Endothelial cell of umbilical vein (primary cell): ENCODE measurements around the gene PRELID3B. TPM values are rescaled to one million over a fixed set of nuclear protein-coding genes. Genes with fewer than 3 reads are reported as not detected.

Source experiments
- BruUV-seq: library from RNA; stranded (reverse); fragments of 400-500 nt; replicated peaks from 2 replicates; lab custom pipeline; 2021; lab: Mats Ljungman, UMichigan
- CTCF ChIA-PET: fragments of 300-600, 350-600 bp; sonication (Branson Sonifier 250); formaldehyde crosslinking; loops from one replicate; lab custom pipeline; 2021; ENCODE audit warnings: antibody characterized with exemption, inconsistent platforms; lab: Charles Lee
- POLR2A ChIA-PET: fragments of 300-600, 350-600 bp; sonication (Branson Sonifier 250); formaldehyde crosslinking; loops from one replicate; lab custom pipeline; 2021; ENCODE audit warnings: antibody characterized with exemption, inconsistent platforms; lab: Charles Lee
- DNase-seq: peaks from one replicate; pipeline ENCODE4 v3.0.0-alpha.2; 2011; ENCODE audit warnings: low read depth, low spot score
- FAIRE-seq: peaks from 2 replicates; lab custom pipeline; 2011; peaks lifted over from hg19 to GRCh38; lab: Jason Lieb, UNC
- H2AFZ ChIP-seq: 2 replicates; pipeline ENCODE4 v1.6.0; 2012; ENCODE audit warnings: low read depth, low read length, control low read depth, inconsistent platforms
- H3K27ac ChIP-seq: 2 replicates; pipeline ENCODE4 v1.5.1; 2011; ENCODE audit warnings: low read depth, mild to moderate bottlenecking, control low read depth, low read length, moderate library complexity; ENCODE audit not compliant: insufficient read depth
- H3K27me3 ChIP-seq, 2 experiments: 2 replicates each; pipeline versions ENCODE4 v1.6.0 to v1.6.1; 2011; ENCODE audit warnings: low read length in 2 of 2, mixed read lengths in 1 of 2; ENCODE audit not compliant: control insufficient read depth in 2 of 2, insufficient read depth in 2 of 2
- H3K36me3 ChIP-seq, 2 experiments: 2 replicates in 1 of 2; 3 replicates in 1 of 2; pipeline ENCODE4 v1.5.1; 2011; ENCODE audit warnings: low read length in 2 of 2, mild to moderate bottlenecking in 1 of 2, moderate library complexity in 1 of 2; ENCODE audit not compliant: control insufficient read depth in 2 of 2, insufficient read depth in 2 of 2; ENCODE audit errors: extremely low read depth in 1 of 2
- H3K4me1 ChIP-seq: 3 replicates; pipeline ENCODE4 v1.5.1; 2011; ENCODE audit warnings: mild to moderate bottlenecking, low read length; ENCODE audit not compliant: control insufficient read depth, insufficient read depth; ENCODE audit errors: extremely low read depth
- H3K4me2 ChIP-seq: 2 replicates; pipeline ENCODE4 v1.6.1; 2011; ENCODE audit warnings: low read length, control low read depth, mixed read lengths; ENCODE audit not compliant: insufficient read depth
- H3K4me3 ChIP-seq, 3 experiments: fragments of 200-600 bp in 1 of 3; sonication (generic), shearing (Covaris generic) in 1 of 3; replicated peaks in 1 of 3; 2 replicates each; pipeline ENCODE4 v1.5.1; 2011 to 2016; ENCODE audit warnings: control low read depth in 3 of 3, low read length in 3 of 3, mild to moderate bottlenecking in 2 of 3, inconsistent platforms in 1 of 3, low read depth in 1 of 3, moderate library complexity in 1 of 3; ENCODE audit not compliant: insufficient read depth in 1 of 3
- H3K79me2 ChIP-seq: 2 replicates; pipeline ENCODE4 v1.6.0; 2012; ENCODE audit warnings: low read length, inconsistent platforms; ENCODE audit not compliant: control insufficient read depth, insufficient read depth
- H3K9ac ChIP-seq: replicated peaks from 2 replicates; pipeline ENCODE3; 2011; ENCODE audit warnings: low read length, control low read depth; ENCODE audit not compliant: insufficient read depth; ENCODE audit errors: extremely low read depth
- H3K9me1 ChIP-seq: replicated peaks from 3 replicates; pipeline ENCODE4 v1.6.0; 2011; ENCODE audit warnings: mild to moderate bottlenecking, low read length; ENCODE audit not compliant: control insufficient read depth, insufficient read depth; ENCODE audit errors: extremely low read depth
- H3K9me3 ChIP-seq: replicated peaks from 2 replicates; pipeline ENCODE4 v1.5.1; 2012; ENCODE audit warnings: low read length, inconsistent platforms; ENCODE audit not compliant: control insufficient read depth, insufficient read depth
- H4K20me1 ChIP-seq: replicated peaks from 2 replicates; pipeline ENCODE3; 2011; ENCODE audit warnings: mild to moderate bottlenecking, low read length; ENCODE audit not compliant: control insufficient read depth, insufficient read depth; ENCODE audit errors: extremely low read depth
- CTCF ChIP-seq, 2 donors: IDR thresholded peaks; 1 replicate in 1 of 2; 2 replicates in 1 of 2; pipeline ENCODE4 v1.5.1; 2011; ENCODE audit warnings: low read length in 2 of 2, mild to moderate bottlenecking in 2 of 2, moderate library complexity in 2 of 2, control low read depth in 1 of 2, inconsistent platforms in 1 of 2, low read depth in 1 of 2; ENCODE audit not compliant: insufficient read depth in 1 of 2; ENCODE audit errors: extremely low read depth in 1 of 2
- MYC ChIP-seq: IDR thresholded peaks from one replicate; pipeline ENCODE4 v1.6.1; 2011; ENCODE audit warnings: mild to moderate bottlenecking, low read depth, low read length
- POLR2AphosphoS5 ChIP-seq: IDR thresholded peaks from 2 replicates; pipeline ENCODE4 v1.6.1; 2012; ENCODE audit warnings: low read depth, mild to moderate bottlenecking, control low read depth, low read length, moderate library complexity; ENCODE audit not compliant: insufficient read depth
- dilution Hi-C: fragments of 300-500 bp; cut with MboI; formaldehyde crosslinking; loops from one replicate; pipeline ENCODE4 v1.15.0; 2019; ENCODE audit warnings: low sequenced_read_pairs; ENCODE audit not compliant: extremely low pct_ligation_motif_present
- intact Hi-C: fragments of 100-400 bp; cut with micrococcal nuclease; formaldehyde crosslinking; loops from one replicate; pipeline ENCODE4 v1.10.0; 2022
- polyA plus RNA-seq, 4 experiments: library from polyadenylated mRNA; depleted of rRNA in 3 of 4; stranded (reverse) in 3 of 4; unstranded in 1 of 4; fragments of >200 nt; gene quantifications; 2 replicates each; pipeline versions ENCODE4 v1.2.1 to v1.2.3, GENCODE V29; 2011 to 2012; ENCODE audit warnings: missing spikeins in 1 of 4
- total RNA-seq: library from RNA; stranded (reverse); gene quantifications from 2 replicates; pipeline ENCODE4 v1.2.3, GENCODE V29; 2021

The PRELID3B gene
- total and polyA plus RNA-seq, 2 donors (not counting 3 experiments of a cell fraction or from before 2014, with no cell fraction given), result 14.9 to 57.2 TPM

- intact Hi-C loops (loop anchor here (1.0 to 10.0 kb wide), 3 partner anchors 40 to 927 kb away; partner anchors contain the start of genes FAM217B, PPP1R3D and STX16), dilution Hi-C loops (no loop called here)
- H2AFZ ChIP-seq, result no peak overlapping the region
- TF ChIP-seq CTCF (IDR thresholded peaks at IDR 0.05; ENCODE audit: extremely low read depth in 1 of 2, insufficient read depth in 1 of 2, low read depth in 1 of 2, low read length in 2 of 2), result no peak
- TF ChIP-seq POLR2AphosphoS5, result no peak
- TF ChIP-seq MYC, result no peak
- H3K9me1 ChIP-seq, result no peaks in the 10 kb centered on the region
- H3K27me3 ChIP-seq, result no peaks in the 10 kb centered on the region
- H3K4me1 ChIP-seq, result peaks cover 7% of the 10 kb centered on the region
- H3K79me2 ChIP-seq, result no peaks in the 10 kb centered on the region
- POLR2A ChIA-PET, result no interaction called here
- FAIRE-seq (no peak), DNase-seq (no peak)
- no peaks in the 10 kb centered on the region for H3K9me3 ChIP-seq
- no peaks in the 10 kb centered on the region for H4K20me1 ChIP-seq
- no TSS peak for BruUV-seq
- H3K9ac ChIP-seq, result no peak overlapping the region
- no peak overlapping the region for H3K27ac ChIP-seq
- CTCF ChIA-PET, result interaction anchor here (0.9 to 3.4 kb wide), 3 partner anchors 10 to 205 kb away, joined by 3 to 14 read pairs (median 3); no protein-coding TSS in a partner anchor
- H3K4me2 ChIP-seq, result no peak overlapping the region
- H3K4me3 ChIP-seq, result no peak overlapping the region
- H3K36me3 ChIP-seq, result peaks cover 0 to 2% of the 10 kb centered on the region in 2 experiments
Measured at GRCh38 chr20:59017493-59018231, 24.9 kb downstream of the PRELID3B start.
